ENCODE data around the gene EFS.
"Not testable (repeated sequence)": the region's sequence is repeated elsewhere in the genome, so short reads cannot be mapped to it uniquely, and the experiment has no call there.

The EFS gene

GRCh38 chr14:23326491-23327332 lies 38.3 kb downstream of the EFS start:
- DNase-seq (ENCODE audit: low read depth in 2 of 2): no peak

- not testable (repeated sequence) for DNase-seq (ENCODE audit: low read depth in 2 of 2)
Measured at GRCh38 chr14:23325746-23326145, 39.2 kb downstream of the EFS start.

- no peak for DNase-seq (ENCODE audit: low read depth in 2 of 2)
Measured at GRCh38 chr14:23324993-23325392, 40.0 kb downstream of the EFS start.

GRCh38 chr14:23324455-23324846 lies 40.5 kb downstream of the EFS start:
- no peak for DNase-seq (ENCODE audit: low read depth in 2 of 2)

GRCh38 chr14:23323838-23324454 lies 41.0 kb downstream of the EFS start:
- DNase-seq (ENCODE audit: low read depth in 2 of 2): no peak

- DNase-seq (ENCODE audit: low read depth in 2 of 2): no peak
Measured at GRCh38 chr14:23322568-23323517, 42.1 kb downstream of the EFS start.

GRCh38 chr14:23321572-23322547 lies 43.1 kb downstream of the EFS start:
- DNase-seq (ENCODE audit: low read depth in 2 of 2): peak in 1 of 2 donors; percentile 50

- DNase-seq (ENCODE audit: low read depth in 2 of 2): peak; percentile 90 to 95
Measured at GRCh38 chr14:23320584-23321571, 44.1 kb downstream of the EFS start, which contains the start of gene PABPN1. Gene PABPN1, plus strand, starts transcription at chr14:23321457. Its CDS starts 13 bp downstream, at chr14:23321470.

GRCh38 chr14:23319746-23320583 lies 45.0 kb downstream of the EFS start:
- no peak for DNase-seq (ENCODE audit: low read depth in 2 of 2)

- DNase-seq (ENCODE audit: low read depth in 2 of 2): no peak
Measured at GRCh38 chr14:23316300-23316699, 48.7 kb downstream of the EFS start.

- DNase-seq (ENCODE audit: low read depth in 2 of 2): no peak
Measured at GRCh38 chr14:23310546-23310945, 54.4 kb downstream of the EFS start.

GRCh38 chr14:23308721-23309445 lies 56.1 kb downstream of the EFS start:
- no peak for DNase-seq (ENCODE audit: low read depth in 2 of 2)

- no peak for DNase-seq (ENCODE audit: low read depth in 2 of 2)
Measured at GRCh38 chr14:23307687-23308644, 57.0 kb downstream of the EFS start.

- no peak for DNase-seq (ENCODE audit: low read depth in 2 of 2)
Measured at GRCh38 chr14:23307146-23307530, 57.8 kb downstream of the EFS start.

GRCh38 chr14:23306412-23307145 lies 58.4 kb downstream of the EFS start, which contains the start of gene BCL2L2:
Gene BCL2L2, plus strand, starts transcription at chr14:23306833. Its CDS starts 935 bp downstream, at chr14:23307768.
- no peak for DNase-seq (ENCODE audit: low read depth in 2 of 2)
